DND-41 (cell line): Measurements from ENCODE around the gene UFD1.

Experiments
- CTCF ChIP-seq: IDR thresholded peaks from 2 replicates; pipeline ENCODE4 v1.5.1; 2012; ENCODE audit warnings: borderline replicate concordance, low read length, moderate library complexity, mild to moderate bottlenecking; ENCODE audit not compliant: poor library complexity, severe bottlenecking; ENCODE audit errors: extremely low read depth
- EZH2 ChIP-seq: IDR thresholded peaks from 3 replicates; pipeline ENCODE4 v1.6.1; 2012; ENCODE audit warnings: borderline replicate concordance, low read depth, mild to moderate bottlenecking, moderate library complexity, low read length, inconsistent platforms; ENCODE audit not compliant: severe bottlenecking

- no peak for TF ChIP-seq CTCF
- TF ChIP-seq EZH2, result no peak
Observed at GRCh38 chr22:19526076-19526701, 47.2 kb upstream of the UFD1 start.
